ENCODE results near the gene BSCL2.

- TF ChIP-seq CTCF (IDR thresholded peaks at IDR 0.05) (no peak), ZFX (IDR thresholded peaks at IDR 0.05; ENCODE audit: borderline replicate concordance) (no peak)
These were observed 2.7 kb upstream of the BSCL2 start for GRCh38 chr11:62710001-62710345.
